ENCODE measurements around the gene ADAMTSL1.

ADAMTSL1 gene

GRCh38 chr9:18829066-18829465 is 355.1 kb downstream of the ADAMTSL1 start:
- Histone ChIP-seq H3K36me3 (ENCODE audit: insufficient read depth, low read length) (no peaks in the 10 kb centered on the region), H3K4me3 (ENCODE audit: low read length) (no peak overlapping the region), H3K4me1 (ENCODE audit: insufficient read depth, low read length) (0 out of 2 replicates have a peak, but pooled peaks cover 6% of the 10 kb centered on the region), H3K9ac (ENCODE audit: low read depth, low read length) (no peak overlapping the region), H3K27me3 (ENCODE audit: insufficient read depth, low read length) (no peaks in the 10 kb centered on the region), H3K9me3 (ENCODE audit: insufficient read depth, low read depth, low read length) (no peaks in the 10 kb centered on the region), H3K27ac (ENCODE audit: low read depth, low read length) (no peak overlapping the region)
- WGBS = 93% methylated on average over 3 of the region's 3 CpGs

GRCh38 chr9:18829873-18830272 is 355.9 kb downstream of the ADAMTSL1 start:
- Histone ChIP-seq H3K36me3 (ENCODE audit: insufficient read depth, low read length) (no peaks in the 10 kb centered on the region), H3K27me3 (ENCODE audit: insufficient read depth, low read length) (no peaks in the 10 kb centered on the region), H3K4me3 (ENCODE audit: low read length) (no peak overlapping the region), H3K9me3 (ENCODE audit: insufficient read depth, low read depth, low read length) (no peaks in the 10 kb centered on the region), H3K9ac (ENCODE audit: low read depth, low read length) (no peak overlapping the region), H3K4me1 (ENCODE audit: insufficient read depth, low read length) (0 out of 2 replicates have a peak, but pooled peaks cover 6% of the 10 kb centered on the region), H3K27ac (ENCODE audit: low read depth, low read length) (no peak overlapping the region)
- WGBS = 96% methylated on average over 5 of the region's 5 CpGs

GRCh38 chr9:18834740-18835361 is 360.9 kb downstream of the ADAMTSL1 start:
- Histone ChIP-seq H3K36me3 (ENCODE audit: insufficient read depth, low read length) (no peaks in the 10 kb centered on the region), H3K9me3 (ENCODE audit: insufficient read depth, low read depth, low read length) (no peaks in the 10 kb centered on the region), H3K27me3 (ENCODE audit: insufficient read depth, low read length) (no peaks in the 10 kb centered on the region), H3K9ac (ENCODE audit: low read depth, low read length) (no peak overlapping the region), H3K4me1 (ENCODE audit: insufficient read depth, low read length) (no peaks in the 10 kb centered on the region), H3K4me3 (ENCODE audit: low read length) (no peak overlapping the region), H3K27ac (ENCODE audit: low read depth, low read length) (no peak overlapping the region)
- 94% methylated on average over 2 of the region's 4 CpGs for WGBS

GRCh38 chr9:18837402-18837801 is 363.4 kb downstream of the ADAMTSL1 start:
- WGBS = 95% methylated on average over 4 of the region's 5 CpGs
- no peaks in the 10 kb centered on the region for H3K4me1 ChIP-seq (ENCODE audit: insufficient read depth, low read length)
- H3K27me3 ChIP-seq (ENCODE audit: insufficient read depth, low read length) = no peaks in the 10 kb centered on the region

GRCh38 chr9:18847576-18848275 is 373.8 kb downstream of the ADAMTSL1 start:
- Histone ChIP-seq H3K27ac (ENCODE audit: low read depth, low read length) (no peak overlapping the region), H3K36me3 (ENCODE audit: insufficient read depth, low read length) (no peaks in the 10 kb centered on the region), H3K4me1 (ENCODE audit: insufficient read depth, low read length) (no peaks in the 10 kb centered on the region), H3K9ac (ENCODE audit: low read depth, low read length) (no peak overlapping the region), H3K9me3 (ENCODE audit: insufficient read depth, low read depth, low read length) (peaks cover 9% of the 10 kb centered on the region), H3K4me3 (ENCODE audit: low read length) (no peak overlapping the region), H3K27me3 (ENCODE audit: insufficient read depth, low read length) (no peaks in the 10 kb centered on the region)
- WGBS = 73% methylated on average over 4 of the region's 5 CpGs

More at GRCh38 chr9:18837402-18837801, 363.4 kb downstream of the ADAMTSL1 start:
- H3K9me3 ChIP-seq (ENCODE audit: insufficient read depth, low read depth, low read length) = no peaks in the 10 kb centered on the region
- H3K4me3 ChIP-seq (ENCODE audit: low read length) = no peak overlapping the region
- no peaks in the 10 kb centered on the region for H3K36me3 ChIP-seq (ENCODE audit: insufficient read depth, low read length)
- no peak overlapping the region for H3K9ac ChIP-seq (ENCODE audit: low read depth, low read length)
- H3K27ac ChIP-seq (ENCODE audit: low read depth, low read length) = no peak overlapping the region

GRCh38 chr9:18848657-18849056 is 374.7 kb downstream of the ADAMTSL1 start:
- Histone ChIP-seq H3K9ac (ENCODE audit: low read depth, low read length) (no peak overlapping the region), H3K27ac (ENCODE audit: low read depth, low read length) (no peak overlapping the region), H3K9me3 (ENCODE audit: insufficient read depth, low read depth, low read length) (peaks cover 9% of the 10 kb centered on the region), H3K36me3 (ENCODE audit: insufficient read depth, low read length) (no peaks in the 10 kb centered on the region), H3K4me3 (ENCODE audit: low read length) (no peak overlapping the region), H3K27me3 (ENCODE audit: insufficient read depth, low read length) (no peaks in the 10 kb centered on the region), H3K4me1 (ENCODE audit: insufficient read depth, low read length) (no peaks in the 10 kb centered on the region)
- 97% methylated on average over 3 of the region's 3 CpGs for WGBS

- peaks cover 9% of the 10 kb centered on the region for H3K9me3 ChIP-seq (ENCODE audit: insufficient read depth, low read depth, low read length)
- no peaks in the 10 kb centered on the region for H3K36me3 ChIP-seq (ENCODE audit: insufficient read depth, low read length)
- no peak overlapping the region for H3K9ac ChIP-seq (ENCODE audit: low read depth, low read length)
- H3K27ac ChIP-seq (ENCODE audit: low read depth, low read length) = no peak overlapping the region
- H3K27me3 ChIP-seq (ENCODE audit: insufficient read depth, low read length) = no peaks in the 10 kb centered on the region
- 91% methylated on average over 6 of the region's 6 CpGs for WGBS
- no peaks in the 10 kb centered on the region for H3K4me1 ChIP-seq (ENCODE audit: insufficient read depth, low read length)
- no peak overlapping the region for H3K4me3 ChIP-seq (ENCODE audit: low read length)
Measured at GRCh38 chr9:18849270-18849669, 375.3 kb downstream of the ADAMTSL1 start.

GRCh38 chr9:18849890-18850677 is 376.1 kb downstream of the ADAMTSL1 start:
- no peaks in the 10 kb centered on the region for H3K36me3 ChIP-seq (ENCODE audit: insufficient read depth, low read length)
- peaks cover 7% of the 10 kb centered on the region for H3K9me3 ChIP-seq (ENCODE audit: insufficient read depth, low read depth, low read length)
- WGBS = 89% methylated on average over 4 of the region's 4 CpGs

GRCh38 chr9:18851069-18851795 is 377.3 kb downstream of the ADAMTSL1 start:
- Histone ChIP-seq H3K4me1 (ENCODE audit: insufficient read depth, low read length) (no peaks in the 10 kb centered on the region), H3K4me3 (ENCODE audit: low read length) (no peak overlapping the region), H3K9me3 (ENCODE audit: insufficient read depth, low read depth, low read length) (no peaks in the 10 kb centered on the region), H3K27ac (ENCODE audit: low read depth, low read length) (no peak overlapping the region), H3K36me3 (ENCODE audit: insufficient read depth, low read length) (no peaks in the 10 kb centered on the region), H3K27me3 (ENCODE audit: insufficient read depth, low read length) (no peaks in the 10 kb centered on the region), H3K9ac (ENCODE audit: low read depth, low read length) (no peak overlapping the region)
- WGBS = 92% methylated on average over 5 of the region's 5 CpGs

More at GRCh38 chr9:18849890-18850677, 376.1 kb downstream of the ADAMTSL1 start:
- H3K4me1 ChIP-seq (ENCODE audit: insufficient read depth, low read length) = no peaks in the 10 kb centered on the region
- no peak overlapping the region for H3K27ac ChIP-seq (ENCODE audit: low read depth, low read length)
- no peak overlapping the region for H3K4me3 ChIP-seq (ENCODE audit: low read length)
- H3K27me3 ChIP-seq (ENCODE audit: insufficient read depth, low read length) = no peaks in the 10 kb centered on the region
- H3K9ac ChIP-seq (ENCODE audit: low read depth, low read length) = no peak overlapping the region

GRCh38 chr9:18855656-18856055 is 381.7 kb downstream of the ADAMTSL1 start:
- Histone ChIP-seq H3K36me3 (ENCODE audit: insufficient read depth, low read length) (no peaks in the 10 kb centered on the region), H3K27me3 (ENCODE audit: insufficient read depth, low read length) (no peaks in the 10 kb centered on the region), H3K4me3 (ENCODE audit: low read length) (no peak overlapping the region), H3K27ac (ENCODE audit: low read depth, low read length) (no peak overlapping the region), H3K4me1 (ENCODE audit: insufficient read depth, low read length) (no peaks in the 10 kb centered on the region), H3K9ac (ENCODE audit: low read depth, low read length) (no peak overlapping the region), H3K9me3 (ENCODE audit: insufficient read depth, low read depth, low read length) (no peaks in the 10 kb centered on the region)
- WGBS = 92% methylated on average over 2 of the region's 2 CpGs

Measured in HUES64 (cell line).